Adrenal gland (tissue), 5 donors: ENCODE results near the gene ADAMTS12.

Experiments
- CTCF ChIP-seq, 6 experiments: fragments of 450-650 bp in 4 of 6; fragments of 200-600 bp in 2 of 6; sonication (generic) in 1 of 6; IDR thresholded peaks; 1 replicate in 5 of 6; 2 replicates in 1 of 6; pipeline versions ENCODE4 v1.5.1 to v1.8.0; 2016 to 2021; ENCODE audit warnings: antibody characterized with exemption in 6 of 6, mild to moderate bottlenecking in 2 of 6, moderate library complexity in 1 of 6
- POLR2A ChIP-seq, 2 donors: fragments of 450-650 bp; IDR thresholded peaks; one replicate each; pipeline ENCODE4 v1.6.1; 2017; ENCODE audit warnings: antibody characterized with exemption in 2 of 2, mild to moderate bottlenecking in 2 of 2, moderate library complexity in 1 of 2
- donor health status: DM: no; HTN: no; CAD: no.

DNA sequence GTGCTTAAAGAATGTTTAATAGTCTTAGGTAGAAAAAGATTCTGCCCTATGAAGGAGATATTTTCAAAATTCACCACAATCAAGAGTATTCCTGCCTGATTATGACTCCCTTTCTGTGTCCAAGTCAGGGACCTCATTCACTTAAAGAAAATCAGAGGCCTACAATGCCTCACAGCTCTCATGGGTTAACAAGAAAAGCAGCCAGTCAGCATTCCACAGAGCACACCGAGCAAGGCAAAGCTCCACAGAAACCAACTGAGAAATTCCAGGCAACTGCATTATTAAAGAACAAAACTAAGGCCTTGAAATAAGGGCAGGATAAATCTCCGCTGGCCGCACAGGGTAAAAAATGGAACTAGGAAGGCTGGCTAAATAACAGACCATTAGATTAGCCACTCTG, 289.9 kb downstream of the ADAMTS12 start:
- no peak for TF ChIP-seq CTCF (IDR thresholded peaks at IDR 0.05)
- TF ChIP-seq POLR2A (IDR thresholded peaks at IDR 0.05), result no peak
